T1000 (cell line): ENCODE data around the gene FN3KRP.
A peak's percentile ranks its signal among the peaks of the same experiment; 100 is the strongest.

Experiments used
- DNase-seq: peaks from one replicate; lab custom pipeline; 2025; ENCODE audit warnings: mixed read lengths; lab: John Stamatoyannopoulos, UW

FN3KRP gene, protein sequence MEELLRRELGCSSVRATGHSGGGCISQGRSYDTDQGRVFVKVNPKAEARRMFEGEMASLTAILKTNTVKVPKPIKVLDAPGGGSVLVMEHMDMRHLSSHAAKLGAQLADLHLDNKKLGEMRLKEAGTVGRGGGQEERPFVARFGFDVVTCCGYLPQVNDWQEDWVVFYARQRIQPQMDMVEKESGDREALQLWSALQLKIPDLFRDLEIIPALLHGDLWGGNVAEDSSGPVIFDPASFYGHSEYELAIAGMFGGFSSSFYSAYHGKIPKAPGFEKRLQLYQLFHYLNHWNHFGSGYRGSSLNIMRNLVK

GRCh38 chr17:82716203-82717010 lies at the start of gene FN3KRP:
TSS of gene FN3KRP (plus strand) at chr17:82716706. CDS start at chr17:82716756, 50 bp downstream.
- peak; percentile 90 for DNase-seq

- no peak for DNase-seq
Observed at GRCh38 chr17:82666931-82667667, 49.4 kb upstream of the FN3KRP start.

DNA sequence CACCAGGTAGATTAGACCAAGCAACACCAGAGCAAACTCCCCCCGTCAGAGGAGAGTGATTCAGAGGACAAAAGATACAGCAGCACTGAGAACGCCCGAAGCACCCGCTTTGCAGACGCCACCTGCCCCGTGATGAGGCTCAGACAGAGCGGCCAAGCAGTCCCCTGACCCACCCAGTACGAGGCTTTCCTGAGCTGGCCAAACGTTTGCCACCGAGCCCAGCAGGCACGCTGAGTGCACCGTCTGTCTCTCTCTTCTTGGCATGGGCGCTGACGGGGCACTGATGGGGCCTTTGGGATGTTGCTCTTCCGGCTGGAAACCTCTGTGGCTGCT lies 48.9 kb upstream of the FN3KRP start:
- no peak for DNase-seq

- DNase-seq, result no peak
Observed at GRCh38 chr17:82668024-82668630, 48.4 kb upstream of the FN3KRP start.

DNA sequence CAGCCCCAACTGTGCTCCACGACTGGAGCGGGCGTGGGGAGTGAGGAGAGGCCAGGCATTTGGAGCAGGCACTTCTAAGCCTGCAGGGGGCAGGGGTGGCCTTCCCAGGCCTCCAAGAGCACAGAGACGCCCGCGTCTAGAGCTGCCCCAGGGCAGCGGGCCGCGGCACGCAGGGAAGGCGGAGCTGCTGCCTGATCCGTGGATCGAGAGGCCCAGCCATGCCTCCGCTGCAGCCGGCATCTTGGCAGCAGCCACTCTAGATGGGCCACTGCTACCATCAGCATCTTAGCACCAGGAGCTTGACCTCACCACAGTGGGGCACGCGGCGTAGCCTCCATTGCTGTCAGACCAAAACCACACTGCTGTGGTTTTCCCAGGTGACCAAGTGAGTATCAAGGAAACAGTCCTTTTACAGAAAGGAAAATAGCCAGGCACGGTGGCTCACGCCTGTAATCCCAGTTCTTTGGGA lies 47.8 kb upstream of the FN3KRP start:
- no peak for DNase-seq

DNA sequence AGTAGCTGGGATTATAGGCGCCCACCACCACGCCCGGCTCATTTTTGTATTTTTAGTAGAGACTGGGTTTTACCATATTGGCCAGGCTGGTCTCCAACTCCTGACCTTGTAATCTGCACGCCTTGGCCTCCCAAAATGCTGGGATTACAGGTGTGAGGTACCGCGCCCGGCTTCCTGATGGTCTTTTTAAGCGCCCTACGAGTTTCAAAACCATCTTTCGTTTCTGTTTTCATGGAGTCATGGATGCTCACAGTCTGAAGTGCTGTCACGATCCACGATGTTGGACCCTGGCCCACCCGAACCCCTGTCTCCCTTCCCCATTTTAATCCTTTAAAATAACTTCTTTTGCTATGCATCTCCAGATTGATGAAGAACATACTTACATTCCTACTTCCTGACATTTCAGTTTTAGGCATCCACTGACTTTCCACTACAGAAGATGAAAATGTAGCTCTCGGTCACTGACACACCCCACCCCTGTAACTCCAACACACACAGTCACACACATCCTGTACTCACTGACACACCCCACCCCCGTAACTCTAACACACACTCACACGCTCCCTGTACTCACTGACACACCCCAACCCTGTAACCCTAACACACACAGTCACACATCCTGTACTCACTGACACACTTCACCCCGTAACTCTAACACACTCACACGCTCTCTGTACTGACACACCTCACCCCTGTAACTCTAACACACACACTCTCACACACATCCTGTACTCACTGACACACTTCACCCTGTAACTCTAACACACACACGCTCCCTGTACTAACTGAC lies 45.6 kb upstream of the FN3KRP start:
- DNase-seq, result no peak

DNA sequence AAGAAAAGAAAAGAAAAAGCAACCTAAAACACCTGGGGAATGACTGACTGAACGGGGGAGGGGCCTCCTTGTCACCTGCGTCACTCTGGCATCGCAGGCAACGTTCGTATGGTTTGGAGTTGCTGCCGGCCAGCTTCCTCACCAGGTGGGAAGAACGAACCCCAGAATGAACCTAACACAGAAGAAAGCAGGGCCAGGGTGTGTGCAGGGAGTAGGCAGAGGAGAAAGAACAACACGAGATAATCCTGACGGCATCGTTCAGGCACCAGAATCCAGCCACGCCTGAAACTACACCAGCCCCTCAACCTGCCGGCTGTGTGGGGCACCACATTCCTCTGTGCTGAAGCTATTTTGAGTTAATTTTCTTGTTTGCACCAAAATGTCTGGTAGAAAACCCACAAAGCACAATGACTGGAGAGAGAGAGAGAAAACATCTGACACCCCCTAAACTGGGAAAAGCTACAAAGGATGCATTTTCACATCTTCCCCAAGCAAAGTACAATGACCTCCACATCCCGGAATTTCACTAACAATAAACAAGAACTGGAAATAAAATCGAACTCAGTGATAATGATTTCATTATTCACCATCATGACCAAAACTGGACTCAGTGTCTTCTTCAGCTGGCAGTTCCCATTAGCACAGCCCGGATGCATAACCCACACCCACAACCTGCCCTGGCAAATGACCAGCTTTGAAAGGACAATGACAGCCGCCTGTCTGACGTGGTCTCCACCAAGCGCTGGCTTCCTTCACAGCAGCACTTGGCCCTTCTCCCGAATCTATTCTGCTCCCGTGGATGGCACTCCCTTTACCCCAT lies 41.6 kb upstream of the FN3KRP start:
- no peak for DNase-seq

DNA sequence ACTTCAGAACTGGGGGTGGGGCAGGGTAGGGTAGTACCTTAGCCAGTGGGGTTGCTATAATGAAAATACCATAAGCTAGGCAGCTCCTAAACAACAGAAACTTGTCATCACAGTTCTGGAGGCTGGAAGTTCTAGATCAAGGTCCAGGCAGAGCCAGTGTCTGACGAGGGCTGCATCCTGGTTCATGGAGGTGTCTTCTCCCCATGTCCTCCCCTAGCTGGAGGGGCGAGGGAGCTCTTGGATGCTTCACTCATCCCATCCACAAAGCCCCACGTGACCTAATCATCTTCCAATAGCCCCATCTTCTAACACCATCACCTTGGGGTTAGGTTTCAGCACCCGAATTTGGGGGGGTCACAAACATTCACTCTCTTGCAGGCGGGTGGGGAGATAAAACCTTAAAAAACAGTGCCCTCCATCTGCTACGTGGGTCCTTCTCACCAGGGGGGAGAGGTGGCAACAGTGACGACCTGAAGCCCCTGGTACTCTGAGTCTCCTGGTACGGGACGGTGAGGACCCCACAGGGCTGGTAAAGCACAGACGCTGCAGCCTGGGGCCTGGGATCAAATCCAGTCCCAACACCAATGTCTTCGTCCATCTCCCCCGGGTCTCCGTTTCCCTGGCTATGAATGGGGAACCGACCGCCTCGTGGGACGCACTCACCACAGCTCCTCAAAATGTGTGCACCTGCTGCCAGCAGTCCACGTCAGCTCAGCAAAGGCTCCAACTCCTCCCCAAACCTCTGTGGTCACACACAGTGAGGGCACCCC lies 40.8 kb upstream of the FN3KRP start:
- DNase-seq, result no peak

DNA sequence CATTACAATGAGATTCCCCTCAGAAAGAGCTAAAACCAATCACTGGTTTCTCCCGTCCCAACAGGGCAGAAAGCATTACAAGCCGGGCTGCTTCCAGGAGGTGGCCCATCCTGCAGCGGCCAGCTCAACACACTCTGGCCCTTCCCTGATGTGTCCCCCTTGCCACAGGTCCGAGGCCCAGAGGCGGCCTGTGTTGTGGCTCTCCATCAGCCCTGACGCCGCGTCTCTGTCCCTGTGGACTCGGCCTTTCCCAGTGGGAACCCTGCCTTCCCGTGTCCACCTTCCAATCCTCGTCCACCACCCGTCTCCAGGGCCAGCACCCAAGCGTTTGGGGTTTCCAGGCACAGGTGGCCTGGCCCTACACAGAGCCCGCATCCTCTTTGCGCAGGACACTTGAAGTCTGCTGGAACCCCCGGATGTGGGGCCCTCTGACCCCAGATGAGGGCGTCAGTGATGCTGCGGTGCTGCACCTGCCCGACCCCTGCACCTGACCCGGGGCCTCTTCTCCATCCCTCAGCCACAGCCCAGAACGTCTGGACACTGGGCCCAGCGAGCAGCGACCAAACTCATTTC lies 39.1 kb upstream of the FN3KRP start:
- DNase-seq, result no peak

DNA sequence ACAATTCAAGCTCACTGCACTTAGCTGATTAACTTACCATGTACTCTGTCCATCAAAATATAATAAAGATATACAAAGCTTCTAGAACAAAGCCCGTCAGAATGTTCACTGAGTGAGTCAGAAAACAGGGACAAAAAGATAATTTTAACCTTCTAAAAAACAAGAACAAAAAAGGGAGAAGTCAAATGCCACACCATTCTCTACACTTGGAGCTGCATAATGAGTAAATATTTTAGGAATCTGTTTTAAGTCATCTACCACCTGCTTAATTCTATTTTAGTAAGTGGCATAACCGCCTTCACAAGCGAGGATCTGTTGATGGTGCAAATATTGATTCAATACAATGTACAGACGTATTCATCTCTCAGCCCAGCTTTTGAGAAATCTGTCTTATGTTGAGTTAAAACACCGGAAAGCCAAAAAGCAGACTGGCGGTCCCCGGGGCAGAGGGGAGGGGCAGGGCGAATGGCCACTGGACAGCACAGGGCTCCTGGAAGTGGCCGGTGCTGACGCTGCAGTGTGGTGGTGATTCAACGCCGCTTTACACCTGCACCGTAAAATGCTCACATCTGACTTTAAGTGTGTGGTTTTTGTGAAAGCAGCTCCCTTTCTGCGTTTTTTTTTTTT lies 38.1 kb upstream of the FN3KRP start:
- no peak for DNase-seq

DNA sequence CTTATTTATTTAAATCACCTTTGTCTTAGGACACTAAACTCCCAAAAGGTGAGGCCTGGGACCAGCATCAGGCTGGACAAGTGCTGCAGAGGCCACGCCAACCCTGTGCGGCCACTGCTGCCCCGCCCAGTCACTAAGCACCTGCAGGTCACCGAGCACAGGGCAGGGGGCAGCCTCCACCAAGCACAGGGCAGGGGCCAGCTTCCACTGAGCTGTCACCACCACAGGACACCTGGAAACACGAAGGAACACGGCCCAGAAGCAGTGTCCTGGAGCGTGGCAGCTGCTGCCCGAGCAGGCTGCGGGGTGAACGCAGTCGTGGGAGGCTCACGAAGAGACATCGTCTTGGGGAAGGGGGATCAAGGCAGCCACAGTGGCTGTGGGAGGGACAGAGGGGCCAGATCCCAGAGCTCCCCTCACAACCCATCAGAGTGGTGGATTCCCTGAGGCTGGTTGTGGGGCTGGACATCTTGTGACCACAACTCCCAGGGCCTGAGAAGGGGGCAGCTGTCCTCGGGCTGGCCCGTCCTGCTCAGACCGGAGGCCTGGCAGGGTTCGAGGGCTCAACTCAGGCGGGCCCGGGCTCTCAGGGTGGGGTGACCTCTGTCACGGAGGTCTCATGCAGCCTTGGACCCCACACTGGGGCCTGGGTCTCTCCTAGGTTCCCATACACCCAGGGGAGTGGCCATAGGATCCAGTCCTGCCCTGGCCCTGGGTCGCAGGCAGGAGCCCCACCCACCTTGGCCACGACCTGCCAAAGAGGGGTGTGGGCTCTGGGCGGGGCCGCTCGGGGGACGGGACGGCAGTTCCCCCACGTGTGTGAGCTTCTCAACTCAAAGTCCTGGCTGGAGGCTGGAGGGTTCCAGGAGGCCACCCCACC lies 36.7 kb upstream of the FN3KRP start:
- no peak for DNase-seq

DNA sequence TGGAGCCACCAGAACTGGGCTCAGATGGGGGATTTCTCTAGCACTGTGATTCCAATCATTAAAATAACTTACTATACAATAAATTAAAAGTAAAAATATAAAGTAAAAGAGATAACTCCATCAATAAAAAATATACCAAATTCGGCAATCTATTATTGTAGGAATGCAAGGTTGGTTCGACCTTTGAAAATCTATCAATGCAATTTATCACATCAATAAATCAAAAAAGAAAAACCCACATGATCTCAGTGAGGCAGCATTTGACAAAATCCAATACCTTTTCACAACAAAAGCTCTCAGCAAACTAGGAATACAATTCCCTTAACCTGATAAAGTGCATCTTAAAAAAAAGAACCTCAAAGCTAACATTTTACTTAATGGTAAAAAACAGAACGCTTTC lies 35.0 kb upstream of the FN3KRP start:
- no peak for DNase-seq

GRCh38 chr17:82683534-82683933 lies 33.0 kb upstream of the FN3KRP start:
- no peak for DNase-seq

DNA sequence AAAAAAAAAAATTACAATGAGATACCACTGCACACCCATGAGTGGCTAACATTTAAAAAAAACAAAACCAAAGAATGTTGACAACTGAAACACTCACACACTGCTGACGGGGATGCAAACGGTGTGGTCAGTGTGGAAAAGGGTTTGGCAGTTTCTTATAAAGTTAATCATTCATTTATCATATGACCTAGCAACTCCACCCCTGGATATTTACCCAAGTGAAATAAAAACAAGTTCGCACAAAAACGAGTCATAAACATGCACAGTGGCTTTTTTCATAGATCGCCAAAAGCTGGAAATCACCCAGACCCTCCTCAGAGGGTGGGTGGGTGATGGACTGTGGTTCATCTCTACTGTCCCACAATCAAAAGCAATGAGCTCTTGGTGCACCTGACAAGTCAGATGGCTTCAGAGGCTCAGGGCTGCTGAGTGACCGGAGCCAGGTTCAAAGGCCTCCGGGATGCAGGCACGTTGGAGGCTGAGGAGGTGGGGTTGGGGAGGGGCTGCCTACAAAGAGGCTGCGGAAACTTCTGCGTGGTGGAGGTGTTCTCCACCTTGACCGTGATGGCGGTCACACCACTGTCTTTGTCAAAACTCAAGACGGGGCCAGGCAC lies 32.2 kb upstream of the FN3KRP start:
- DNase-seq, result no peak

DNA sequence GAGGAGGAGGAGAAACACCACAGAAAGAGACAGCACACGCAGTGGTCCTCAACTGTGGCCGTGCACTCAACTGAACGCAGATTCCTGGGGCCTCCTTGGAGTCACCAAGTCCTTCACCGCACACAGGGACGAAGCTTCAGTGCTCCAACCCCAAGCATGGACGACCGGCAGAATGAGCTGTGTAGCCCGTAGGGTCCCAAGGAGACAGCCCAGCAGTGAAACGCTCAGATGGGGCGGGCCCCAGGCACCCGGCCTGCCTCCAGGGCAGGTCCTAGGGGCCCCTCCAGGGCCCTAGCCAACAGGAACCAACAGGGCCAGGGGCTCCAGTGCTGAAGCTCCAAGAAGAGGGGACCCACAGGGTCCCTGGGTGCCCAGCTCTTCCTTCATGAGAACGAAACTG lies 31.2 kb upstream of the FN3KRP start:
- DNase-seq, result no peak

DNA sequence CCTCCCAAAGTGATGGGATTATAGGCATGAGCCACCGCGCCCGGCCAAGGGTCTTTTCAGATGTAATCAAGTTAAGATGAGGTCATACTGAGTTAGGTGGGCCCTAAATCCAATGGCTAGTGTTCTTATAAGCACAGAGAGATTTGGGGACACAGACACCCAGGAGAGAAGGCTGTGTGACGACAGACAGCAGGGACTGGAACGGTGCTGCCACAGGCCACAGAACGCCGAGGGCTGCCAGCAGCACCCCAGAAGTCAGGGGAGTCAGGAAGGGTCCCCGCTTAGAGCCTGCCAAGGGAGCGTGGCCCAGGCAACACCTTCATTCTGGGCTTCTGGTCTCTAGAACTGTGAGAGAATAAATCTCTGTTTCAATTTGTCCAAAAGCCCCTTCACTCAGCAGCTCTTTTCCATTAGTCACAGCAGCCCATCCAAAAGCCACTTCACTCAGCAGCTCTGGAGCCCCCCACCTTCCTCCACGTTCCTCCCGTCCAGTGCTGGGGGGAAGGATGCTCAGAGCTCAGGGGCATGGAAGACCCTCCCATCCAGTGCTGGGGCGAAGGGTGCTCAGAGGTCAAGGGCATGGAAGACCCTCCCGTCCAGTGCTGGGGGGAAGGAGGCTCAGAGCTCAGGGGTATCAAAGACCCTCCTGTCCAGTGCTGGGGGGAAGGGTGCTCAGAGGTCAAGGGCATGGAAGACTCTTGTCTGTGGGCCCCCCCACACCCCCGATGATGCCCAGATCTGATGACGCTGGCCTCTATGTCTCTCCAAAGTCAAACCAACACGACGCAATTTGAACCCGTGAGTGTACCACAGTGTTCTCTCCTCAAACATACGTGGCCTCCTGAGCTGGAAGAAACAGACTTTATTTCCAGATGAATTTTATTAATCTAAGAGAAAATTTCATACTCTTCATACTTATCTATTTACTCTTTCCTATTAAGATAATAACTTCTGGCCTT lies 29.9 kb upstream of the FN3KRP start:
- DNase-seq, result no peak
